Bronchial epithelial cell (primary cell): ENCODE data around the gene HMMR. TPM values are rescaled to one million over a fixed set of nuclear protein-coding genes. Genes with fewer than 3 reads are reported as not detected.
"Not testable (repeated sequence)": the region's sequence is repeated elsewhere in the genome, so short reads cannot be mapped to it uniquely, and the experiment has no call there.

Experiments used
- DNase-seq: peaks from one replicate; pipeline ENCODE4 v3.0.0-alpha.2; 2010; ENCODE audit warnings: low read depth
- FAIRE-seq: peaks from 2 replicates; lab custom pipeline; 2011; peaks lifted over from hg19 to GRCh38; lab: Jason Lieb, UNC
- H3K27me3 ChIP-seq: 2 replicates; pipeline ENCODE4 v1.5.1; 2011; ENCODE audit warnings: low read length; ENCODE audit not compliant: control insufficient read depth, insufficient read depth
- H3K36me3 ChIP-seq: 2 replicates; pipeline ENCODE4 v1.5.1; 2011; ENCODE audit warnings: low read length; ENCODE audit not compliant: control insufficient read depth, insufficient read depth
- H3K4me3 ChIP-seq: 2 replicates; pipeline ENCODE4 v1.5.1; 2011; ENCODE audit warnings: mild to moderate bottlenecking, low read depth, low read length, control low read depth
- CTCF ChIP-seq: IDR thresholded peaks from 2 replicates; pipeline ENCODE4 v1.5.1; 2011; ENCODE audit warnings: mild to moderate bottlenecking, moderate library complexity, low read length, control low read depth, inconsistent platforms; ENCODE audit not compliant: insufficient read depth, severe bottlenecking
- total RNA-seq: library from RNA; depleted of rRNA; stranded (reverse); fragments of >200 nt; gene quantifications from 2 replicates; pipeline ENCODE4 v1.2.1, GENCODE V29; 2014

Gene HMMR
- total RNA-seq: 0.53 and 1.4 TPM in 2 replicates

- peak within 1 kb of the TSS; percentile 75 for H3K4me3 ChIP-seq
- FAIRE-seq: peak; percentile 82
- DNase-seq: peak; percentile 31
- no peak for TF ChIP-seq CTCF
- H3K27me3 ChIP-seq: no peaks in the 10 kb centered on the region
- H3K36me3 ChIP-seq: no peaks in the 10 kb centered on the region
These were observed at the start of gene HMMR for GRCh38 chr5:163460562-163461171. TSS of gene HMMR (plus strand) at chr5:163460632. CDS start at chr5:163460693, 61 bp downstream.

- not testable (repeated sequence) for H3K27me3 ChIP-seq, FAIRE-seq, H3K36me3 ChIP-seq, DNase-seq, H3K4me3 ChIP-seq
These were observed 44.8 kb upstream of the HMMR start for GRCh38 chr5:163415673-163416072.

- DNase-seq: no peak
- no peak for TF ChIP-seq CTCF
- Histone ChIP-seq H3K27me3 (no peaks in the 10 kb centered on the region), H3K36me3 (no peaks in the 10 kb centered on the region), H3K4me3 (no peak overlapping the region)
- no peak for FAIRE-seq
These were observed 35.6 kb upstream of the HMMR start for GRCh38 chr5:163424836-163425235.

- FAIRE-seq, H3K27me3 ChIP-seq, DNase-seq, H3K36me3 ChIP-seq, H3K4me3 ChIP-seq: not testable (repeated sequence)
These were observed 34.3 kb upstream of the HMMR start for GRCh38 chr5:163426128-163426527.

GRCh38 chr5:163432544-163432943 is 27.9 kb upstream of the HMMR start:
- H3K27me3 ChIP-seq: no peaks in the 10 kb centered on the region
- no peak for FAIRE-seq
- no peak for TF ChIP-seq CTCF
- no peaks in the 10 kb centered on the region for H3K36me3 ChIP-seq
- no peak for DNase-seq
- no peak overlapping the region for H3K4me3 ChIP-seq

- no peak overlapping the region for H3K4me3 ChIP-seq
- H3K27me3 ChIP-seq: no peaks in the 10 kb centered on the region
- DNase-seq (no peak), FAIRE-seq (no peak)
- no peaks in the 10 kb centered on the region for H3K36me3 ChIP-seq
- no peak for TF ChIP-seq CTCF
These were observed 27.2 kb upstream of the HMMR start for GRCh38 chr5:163433271-163433670.

GRCh38 chr5:163434401-163434866 is 26.0 kb upstream of the HMMR start:
- no peak for FAIRE-seq
- H3K36me3 ChIP-seq: peaks cover 2% of the 10 kb centered on the region
- peak; percentile 90 for DNase-seq
- no peak overlapping the region for H3K4me3 ChIP-seq
- TF ChIP-seq CTCF: no peak
- H3K27me3 ChIP-seq: no peaks in the 10 kb centered on the region
